HG03135 (cell line): ENCODE results near the gene SLC44A1.
"Not testable (repeated sequence)": the region's sequence is repeated elsewhere in the genome, so short reads cannot be mapped to it uniquely, and the experiment has no call there.

Source experiments
- ATAC-seq: cut with Tn5 transposase; IDR thresholded peaks from one replicate; pipeline ENCODE4 v1.9.1; 2021; ENCODE audit warnings: mild to moderate bottlenecking, moderate library complexity; ENCODE audit not compliant: unreplicated experiment

The SLC44A1 gene

DNA sequence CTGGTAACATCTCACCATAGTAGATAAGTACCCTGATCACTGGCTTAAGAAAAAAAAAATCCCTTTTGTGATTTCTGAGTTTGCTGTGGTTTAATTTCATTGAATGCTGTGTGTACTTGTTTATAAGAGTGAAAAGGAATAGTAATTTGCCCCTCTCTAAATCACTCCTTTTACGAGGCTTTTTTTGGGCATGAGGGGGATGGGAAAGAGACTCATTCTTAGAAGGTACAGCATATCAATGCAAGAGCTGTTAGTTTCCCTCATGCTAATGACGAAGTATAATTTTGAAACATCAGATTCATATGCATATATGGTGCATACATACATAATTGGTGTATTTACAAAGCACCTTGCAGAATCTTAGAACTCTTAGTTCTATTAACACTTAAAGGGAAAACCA is 2.4 kb upstream of the SLC44A1 start:
- no peak for ATAC-seq

DNA sequence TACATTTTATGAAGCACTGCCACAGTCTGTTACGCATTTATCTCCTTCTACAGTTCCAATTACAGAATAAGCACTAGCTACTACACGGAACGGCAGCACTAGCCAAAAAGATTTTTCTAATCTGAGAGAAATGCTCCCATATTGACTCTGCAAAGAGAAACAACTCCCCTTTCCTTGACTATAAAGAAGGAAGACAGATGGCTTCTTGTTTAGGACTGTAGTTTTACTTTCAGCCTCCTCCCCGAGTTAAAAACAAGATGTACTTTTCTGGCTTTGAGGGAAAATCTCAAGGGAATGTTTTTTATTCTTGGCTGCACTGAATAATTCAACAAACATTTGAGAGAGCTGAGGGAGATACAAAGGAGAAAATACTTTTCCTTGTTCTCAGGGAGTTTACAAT is 1.9 kb upstream of the SLC44A1 start:
- ATAC-seq = no peak

DNA sequence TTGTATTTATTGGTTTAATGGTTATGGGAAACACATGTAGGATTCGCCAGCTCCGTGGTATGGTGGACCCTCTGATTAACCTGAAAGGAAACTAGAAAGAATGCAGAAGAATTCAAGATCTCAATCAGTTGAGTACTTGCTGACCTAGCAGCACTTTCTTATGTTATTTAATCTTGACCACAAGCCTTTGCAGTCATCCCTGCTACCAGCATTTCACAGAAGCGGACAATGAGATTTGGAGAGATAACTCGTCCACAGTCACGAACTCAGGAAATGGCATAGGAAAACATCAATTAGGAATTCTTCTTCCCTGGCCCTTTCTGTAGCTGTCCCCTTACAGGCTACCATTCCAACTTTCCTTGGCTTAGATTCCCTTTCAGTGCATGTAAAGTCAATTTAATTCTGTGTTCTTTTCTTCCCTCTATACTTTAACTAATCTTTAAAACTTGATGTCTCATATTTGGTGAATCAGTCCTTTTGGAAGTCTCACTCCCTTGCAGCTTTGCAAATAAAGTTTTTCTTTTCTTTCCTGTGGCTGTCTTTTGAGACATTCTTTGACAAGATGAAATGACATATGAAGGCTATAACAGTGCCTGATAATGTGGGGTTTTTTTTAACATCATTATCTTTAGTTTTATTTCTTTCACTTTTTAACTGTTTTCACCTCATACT is 1.3 kb upstream of the SLC44A1 start:
- ATAC-seq = no peak

DNA sequence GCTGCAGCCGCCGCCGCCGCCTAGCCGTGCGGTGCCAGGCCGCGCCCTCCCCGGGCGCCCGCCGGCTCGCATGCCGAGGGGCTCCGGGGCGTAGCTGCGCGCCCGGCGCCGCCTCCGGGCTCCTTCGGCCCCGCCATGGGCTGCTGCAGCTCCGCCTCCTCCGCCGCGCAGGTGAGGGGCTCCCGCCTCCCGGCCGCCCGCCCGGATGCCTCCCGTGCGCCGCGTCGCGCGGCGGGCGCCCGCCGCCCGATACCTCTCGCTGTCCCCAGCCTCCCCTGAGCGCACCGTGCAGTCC is 230 bp downstream of the SLC44A1 start:
- peak; percentile 62 for ATAC-seq

DNA sequence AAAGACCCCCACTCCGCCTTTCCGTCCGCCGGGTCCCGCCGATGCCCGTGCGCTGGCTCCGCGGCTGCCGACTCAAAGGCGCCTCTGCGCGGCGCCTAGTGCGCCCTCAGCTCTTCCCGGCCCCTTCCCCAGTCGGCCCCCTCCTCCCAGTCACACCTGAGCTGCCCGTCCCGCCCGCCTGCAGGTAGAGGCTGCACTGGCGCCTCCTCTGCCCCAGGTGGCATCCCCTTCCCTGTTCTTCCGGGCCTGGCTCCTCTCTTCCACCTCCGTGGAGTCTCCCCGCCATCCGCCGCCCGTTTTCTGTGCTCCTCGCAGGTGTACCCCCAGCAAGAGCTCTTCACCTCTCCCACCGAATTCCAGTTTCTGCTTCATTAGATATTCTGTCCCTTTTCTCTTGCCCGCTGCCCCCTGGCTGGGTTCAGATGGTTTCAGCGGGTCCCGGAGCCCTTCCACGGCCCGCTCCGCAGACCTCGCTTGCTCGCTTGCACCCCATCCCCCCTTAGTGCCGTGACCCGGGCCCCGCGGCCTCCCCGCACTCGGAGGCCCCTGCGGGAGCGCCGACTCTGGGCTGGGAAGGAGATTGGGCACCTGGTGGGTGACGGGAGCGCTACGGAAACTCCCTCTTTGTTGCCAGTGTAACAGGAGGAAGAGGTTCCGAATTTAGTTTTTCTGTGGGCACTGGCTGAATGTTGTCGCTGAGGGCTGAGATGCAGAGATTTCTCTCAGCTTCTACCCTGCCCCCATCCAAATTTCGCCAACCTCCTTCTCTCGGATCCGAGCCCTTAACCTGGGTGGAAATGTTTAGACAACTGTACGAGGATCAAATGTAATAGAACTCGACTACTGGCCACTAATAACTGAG is 809 bp downstream of the SLC44A1 start:
- ATAC-seq = peak; percentile 19

DNA sequence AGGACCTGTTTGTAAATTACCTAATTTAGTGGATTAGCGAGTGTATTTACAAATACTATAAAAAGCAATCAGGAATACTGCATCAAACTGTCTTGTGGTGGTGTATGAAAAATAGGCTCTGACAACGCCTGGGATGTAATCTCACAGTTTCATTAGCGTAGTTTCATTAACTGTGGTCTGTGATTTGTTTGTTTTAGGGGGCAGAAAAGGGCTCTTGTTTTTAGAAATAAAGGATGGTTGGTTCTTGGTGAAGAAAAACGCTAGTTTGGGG is 1.4 kb downstream of the SLC44A1 start:
- no peak for ATAC-seq

DNA sequence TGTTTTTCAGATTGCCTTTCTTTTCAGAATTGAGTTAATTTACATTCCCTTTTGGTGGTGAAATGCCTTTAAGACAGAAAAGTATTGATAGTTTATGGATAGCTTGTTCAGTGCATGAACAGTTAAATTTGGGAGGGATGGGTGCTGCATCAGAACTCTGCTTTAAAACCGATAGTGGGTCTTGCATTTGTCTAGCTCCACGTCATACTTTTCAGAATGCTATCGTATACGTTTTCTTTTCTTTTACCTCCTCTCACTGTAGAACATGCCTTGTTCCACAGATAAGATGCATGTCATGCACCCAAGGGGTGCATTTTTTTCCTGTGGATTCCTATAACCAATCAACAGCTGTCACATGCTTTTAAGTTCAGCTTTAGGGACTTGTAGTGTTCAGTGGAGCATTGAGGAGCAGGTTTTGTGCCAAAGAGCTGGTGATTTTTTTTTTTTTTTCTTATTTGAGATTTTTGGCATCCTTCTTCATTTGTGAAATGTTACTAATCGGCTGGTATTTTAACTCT is 2.3 kb downstream of the SLC44A1 start:
- ATAC-seq = no peak

DNA sequence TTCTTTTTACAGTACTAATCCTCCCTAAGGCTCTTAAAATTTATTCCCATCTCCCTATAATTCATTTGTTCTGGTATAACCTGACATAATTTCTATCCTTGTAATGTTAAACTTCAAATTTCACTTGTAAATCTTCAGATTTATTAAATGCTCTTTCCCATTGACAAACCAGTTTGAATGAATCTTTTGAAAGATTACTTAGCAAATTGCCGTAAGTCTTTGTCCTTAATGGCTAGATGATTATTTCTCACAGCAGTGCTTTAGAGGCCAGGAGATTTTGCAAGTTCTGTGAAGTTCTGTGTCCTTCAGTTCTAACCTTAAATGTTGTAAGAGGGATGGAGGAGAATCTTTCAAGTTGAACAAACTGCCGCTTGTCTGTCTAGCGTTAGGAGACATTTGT is 4.2 kb downstream of the SLC44A1 start:
- no peak for ATAC-seq

DNA sequence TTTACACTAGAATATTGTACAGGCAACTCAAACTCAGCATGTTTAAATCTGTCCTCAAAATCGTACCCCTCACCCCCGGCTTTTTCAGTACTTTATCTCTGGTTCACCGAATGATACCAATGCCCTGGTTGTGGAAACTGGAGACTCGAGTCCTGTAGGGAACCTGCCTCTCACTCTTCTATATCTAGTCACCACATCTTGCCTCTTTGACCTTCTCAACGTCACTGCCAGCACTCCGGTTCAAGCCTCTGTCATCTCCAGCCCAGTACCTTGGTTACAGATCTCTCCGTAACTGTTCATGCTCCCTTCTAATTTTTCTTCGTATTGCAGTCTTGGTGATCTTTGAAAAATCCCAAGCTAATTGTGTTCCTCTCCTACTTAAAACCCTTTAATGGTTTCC is 6.7 kb downstream of the SLC44A1 start:
- ATAC-seq = no peak

DNA sequence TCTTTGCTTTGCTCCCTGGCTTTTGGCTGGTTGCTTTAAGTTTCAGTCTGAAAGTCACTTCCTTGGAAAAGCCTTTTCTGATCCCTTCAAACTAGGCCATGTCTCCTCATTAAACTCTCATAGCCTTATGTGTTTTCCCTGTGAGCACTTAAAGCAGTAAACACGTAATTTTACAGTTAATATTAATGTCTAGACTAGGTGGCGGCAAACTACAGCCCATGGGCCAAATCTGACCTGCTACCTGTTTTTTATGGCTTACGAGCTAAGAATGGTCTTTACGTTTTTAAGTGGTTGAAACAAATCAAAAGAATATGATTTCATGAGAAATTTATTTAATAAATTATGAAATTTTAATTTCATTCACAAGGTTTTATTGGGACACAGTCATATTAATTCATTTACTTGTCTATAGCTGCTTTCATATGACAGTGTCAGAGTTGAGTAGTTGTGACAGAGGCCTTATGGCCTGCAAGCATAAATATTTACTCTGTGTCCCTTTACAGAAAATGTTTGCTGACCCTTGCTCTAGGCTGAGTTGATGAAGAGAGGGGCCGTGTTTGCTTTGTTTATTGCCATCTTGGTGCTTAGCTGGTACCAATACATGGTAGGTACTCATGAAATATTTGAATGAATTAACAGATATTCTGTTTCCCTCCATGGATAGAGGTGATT is 7.4 kb downstream of the SLC44A1 start:
- ATAC-seq = no peak

DNA sequence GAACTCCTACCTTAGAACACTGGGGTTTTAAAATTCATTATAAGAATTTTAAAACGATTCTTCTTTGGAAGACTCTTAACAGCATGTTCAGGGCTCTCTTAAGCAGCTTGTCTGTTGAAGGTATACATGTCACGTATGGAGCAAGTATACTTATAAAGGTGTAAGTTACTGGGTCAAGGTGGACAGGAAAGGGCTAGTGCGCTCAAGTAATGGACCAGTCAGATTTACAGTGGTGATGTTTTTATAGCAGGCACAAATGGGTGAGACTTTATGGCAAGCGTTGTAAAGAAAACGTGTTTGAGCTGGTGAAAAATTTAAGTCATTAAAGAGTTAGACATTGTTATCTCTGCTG is 7.9 kb downstream of the SLC44A1 start:
- ATAC-seq = no peak

DNA sequence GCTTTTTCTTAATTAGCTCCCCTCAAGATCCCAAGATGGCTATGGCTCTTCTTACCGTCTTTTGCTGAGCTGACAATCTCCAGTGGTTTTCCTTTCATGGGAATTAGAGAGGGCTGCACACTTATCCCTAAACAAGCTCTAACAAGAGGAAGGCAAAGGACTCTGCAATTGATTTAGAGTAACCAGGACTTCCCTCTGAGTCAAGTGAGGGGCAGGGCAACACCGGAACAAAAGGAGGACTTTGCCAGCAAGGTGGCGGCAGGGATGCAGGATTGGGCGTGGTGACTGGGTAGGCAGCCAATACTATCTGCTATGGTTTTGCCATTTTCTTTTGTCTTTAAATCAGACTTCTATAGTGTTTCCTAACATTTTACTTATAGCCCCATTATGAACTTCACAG is 9.8 kb downstream of the SLC44A1 start:
- no peak for ATAC-seq

DNA sequence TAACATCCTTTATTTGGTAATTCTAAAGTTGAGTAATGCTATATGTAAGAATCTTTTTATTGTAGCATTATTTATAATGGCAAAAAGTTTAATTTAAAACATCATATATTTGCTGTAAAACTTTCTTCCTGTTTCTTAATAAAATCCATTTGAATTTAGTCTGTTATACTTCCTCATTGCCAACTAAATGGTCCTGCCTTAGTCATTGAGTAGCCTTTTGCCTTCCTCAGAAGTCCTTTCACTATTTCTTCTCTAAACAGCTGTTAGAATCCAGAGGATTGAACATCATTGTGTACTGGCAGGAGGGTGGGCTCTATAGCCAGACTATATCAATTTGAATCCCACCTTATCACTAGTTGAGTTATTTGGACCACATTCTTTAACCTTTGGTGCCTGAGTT is 11.0 kb downstream of the SLC44A1 start:
- ATAC-seq = no peak

DNA sequence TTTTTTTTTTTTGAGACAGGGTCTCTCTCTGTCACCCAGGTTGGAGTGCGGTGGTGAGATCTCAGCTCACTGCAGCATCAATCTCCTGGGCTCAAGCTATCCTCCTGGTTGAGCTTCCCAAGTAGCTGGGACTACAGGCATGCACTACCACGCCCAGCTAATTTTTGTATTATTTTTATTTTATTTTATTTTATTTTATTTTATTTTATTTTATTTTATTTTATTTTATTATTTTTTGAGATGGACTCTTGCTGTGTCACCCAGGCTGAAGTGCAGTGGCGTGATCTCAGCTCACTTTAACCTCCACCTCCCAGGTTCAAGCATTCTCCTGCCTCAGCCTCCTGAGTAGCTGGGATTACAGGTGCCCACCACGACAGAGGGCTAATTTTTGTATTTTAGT is 12.1 kb downstream of the SLC44A1 start:
- ATAC-seq = not testable (repeated sequence)

DNA sequence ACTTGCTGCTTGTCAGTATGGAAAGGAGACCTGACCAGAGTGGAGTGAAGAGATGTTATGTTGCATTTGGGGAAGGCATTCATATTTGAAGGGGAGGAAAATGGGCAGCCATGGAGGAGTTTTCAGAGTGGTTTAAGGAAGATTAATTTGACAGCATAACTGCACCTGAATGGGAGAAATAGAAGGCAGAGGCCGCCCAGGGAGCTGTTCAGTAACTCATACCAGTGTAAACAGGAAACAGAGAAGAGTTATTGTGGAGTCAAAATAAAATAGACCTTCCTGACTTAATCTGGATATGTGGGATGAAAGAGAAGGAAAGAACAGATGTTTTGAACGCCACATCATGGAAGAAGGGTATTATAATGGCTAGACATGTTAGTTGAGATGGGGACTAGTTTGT is 13.4 kb downstream of the SLC44A1 start:
- no peak for ATAC-seq

DNA sequence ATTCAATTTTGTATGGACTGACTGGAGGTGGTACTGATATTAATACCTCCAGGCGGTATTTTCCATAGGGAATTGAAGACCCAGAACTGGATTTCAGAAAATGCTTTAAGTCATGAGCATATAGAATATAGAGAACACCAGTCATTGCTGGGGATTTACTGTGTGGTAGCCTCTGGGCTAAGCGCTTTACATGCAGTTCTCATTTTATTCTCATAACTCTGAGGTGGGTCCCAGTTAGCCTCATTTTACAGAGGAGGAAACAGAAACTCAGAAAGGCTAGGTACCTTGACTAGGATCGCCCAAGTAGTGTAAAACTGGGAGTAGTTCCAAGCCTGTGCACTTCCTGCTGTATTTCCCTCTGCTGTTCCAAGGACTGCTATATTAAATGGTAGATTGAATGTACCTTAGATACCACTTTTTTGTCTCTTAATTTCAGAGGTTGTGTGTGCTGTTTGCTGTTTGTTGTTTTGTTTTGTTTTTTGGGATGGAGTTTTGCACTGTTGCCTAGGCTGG is 13.8 kb downstream of the SLC44A1 start:
- ATAC-seq = no peak

DNA sequence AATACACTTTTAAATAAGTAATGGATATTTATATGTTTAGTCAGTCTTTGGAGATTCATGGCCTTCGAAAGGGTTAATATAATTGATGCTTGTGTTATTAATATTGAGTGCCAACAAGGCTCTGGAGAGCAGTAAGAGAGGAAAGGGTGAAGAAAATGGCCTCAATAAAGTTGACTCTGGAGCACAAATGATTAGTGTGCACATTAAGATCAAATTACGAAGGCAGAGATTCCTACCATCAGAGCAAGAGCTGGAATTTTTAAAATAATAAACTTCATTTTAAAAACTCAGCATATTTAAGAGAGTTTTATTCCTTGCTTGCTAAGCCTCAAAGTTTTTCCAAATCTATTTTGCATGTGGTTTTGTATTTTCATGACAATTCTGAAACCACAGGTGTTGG is 14.8 kb downstream of the SLC44A1 start:
- no peak for ATAC-seq

DNA sequence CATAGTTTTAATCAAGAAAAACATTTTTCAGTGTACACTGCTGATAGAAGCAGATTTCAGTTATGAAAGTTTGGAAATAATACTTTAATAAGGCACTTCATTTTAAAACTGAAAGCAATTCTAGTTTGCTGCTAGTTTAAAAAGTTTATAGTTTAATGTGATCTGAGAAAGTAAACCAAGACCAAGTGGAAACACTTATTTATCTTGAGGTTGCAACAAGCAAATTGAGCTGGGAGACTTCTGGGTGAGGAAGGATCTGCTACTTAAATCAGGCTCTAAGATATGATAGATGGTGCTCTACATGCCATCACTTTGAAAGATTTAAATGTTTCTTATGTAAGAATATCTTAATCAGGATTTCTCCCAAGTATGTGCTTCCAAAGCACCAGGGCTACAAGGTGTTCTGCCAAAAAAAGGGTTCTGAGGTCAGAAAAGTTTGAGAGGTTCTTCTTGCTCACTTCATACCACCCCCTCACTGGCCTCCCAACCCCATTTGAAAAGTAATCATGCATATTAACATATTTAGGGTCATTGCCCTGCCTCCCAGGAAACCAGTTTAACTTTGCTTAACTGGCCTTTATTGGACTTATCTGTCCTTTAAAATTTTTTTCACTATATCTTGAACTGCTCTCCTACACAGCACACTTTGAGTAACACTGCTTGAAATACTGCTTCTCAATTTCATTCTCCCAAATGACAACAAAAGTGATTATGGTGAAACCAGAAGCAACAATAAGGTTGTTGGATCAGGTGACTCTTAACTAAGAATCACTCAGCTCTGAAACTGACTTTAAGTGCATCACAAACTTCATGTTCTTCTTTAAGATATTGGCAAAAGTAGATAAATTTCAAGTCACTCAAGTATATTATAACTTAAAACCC is 15.5 kb downstream of the SLC44A1 start:
- no peak for ATAC-seq

DNA sequence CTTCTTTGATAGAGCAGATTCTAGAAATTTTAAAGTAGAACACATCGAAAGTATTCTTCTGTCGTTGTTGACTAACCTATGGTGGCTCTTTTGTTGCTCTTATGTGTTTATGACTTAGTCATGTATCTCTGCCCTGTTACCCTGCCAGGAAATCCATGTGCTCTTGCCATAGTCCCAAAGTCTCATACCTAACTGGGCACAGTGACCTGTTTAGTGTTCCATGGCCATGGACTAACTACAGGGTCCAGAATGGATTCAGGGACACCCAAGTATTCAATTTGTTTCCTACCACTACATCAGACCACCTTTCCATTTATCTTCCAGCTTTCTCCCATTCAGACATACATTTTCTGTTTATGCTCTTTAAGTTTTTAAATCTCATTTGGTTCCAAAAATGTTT is 18.0 kb downstream of the SLC44A1 start:
- no peak for ATAC-seq

DNA sequence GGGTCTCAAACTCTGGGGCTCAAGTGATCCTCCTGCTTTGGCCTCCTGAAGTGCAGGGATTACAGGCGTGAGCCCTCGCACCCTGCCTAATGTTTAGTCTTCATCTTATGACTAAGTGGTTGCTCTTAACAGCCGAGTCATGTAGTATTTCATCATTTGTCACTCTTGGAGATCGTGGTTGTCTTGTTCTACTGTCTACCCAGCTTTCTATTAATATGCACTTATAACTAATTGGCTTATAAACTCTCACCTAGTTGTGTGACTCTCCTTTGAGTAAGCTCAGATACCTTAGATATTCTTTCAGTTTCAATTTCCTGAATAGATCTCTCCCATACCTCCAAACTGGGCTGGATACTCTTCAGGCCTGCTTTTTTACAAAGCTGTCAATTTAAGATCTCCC is 19.9 kb downstream of the SLC44A1 start:
- ATAC-seq = no peak

DNA sequence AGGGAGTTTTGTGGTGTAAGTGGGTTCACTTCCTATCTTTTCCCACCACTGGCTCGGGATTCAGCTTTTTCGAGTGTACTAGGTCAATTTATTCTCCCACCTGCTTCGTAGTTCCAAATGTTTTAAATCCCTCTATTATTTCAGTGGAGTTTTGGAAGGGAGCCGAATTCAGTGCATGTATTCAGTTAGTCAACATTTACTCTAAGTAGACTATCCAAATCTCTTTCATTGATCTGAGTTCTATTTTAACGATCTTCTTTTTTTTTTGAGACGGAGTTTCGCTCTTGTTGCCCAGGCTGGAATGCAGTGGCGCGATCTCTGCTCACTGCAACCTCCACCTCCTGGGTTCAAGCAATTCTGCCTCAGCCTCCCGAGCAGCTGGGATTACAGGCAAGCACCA is 23.8 kb downstream of the SLC44A1 start:
- not testable (repeated sequence) for ATAC-seq
